ENCODE data around the gene ATP6V1G3.

- TF ChIP-seq CTCF (IDR thresholded peaks at IDR 0.05; ENCODE audit: insufficient read depth, low read depth, low read length) (no peak), EZH2 (IDR thresholded peaks at IDR 0.05; ENCODE audit: insufficient read depth, low read length) (no peak)
Measured at GRCh38 chr1:198490224-198490623, 50.3 kb downstream of the ATP6V1G3 start.
